Adrenal gland (tissue), 12 donors: ENCODE results near the gene SMARCC1. TPM values are rescaled to one million over a fixed set of nuclear protein-coding genes. Genes with fewer than 3 reads are reported as not detected.

Source experiments
- DNase-seq, 7 donors: peaks; one replicate each; pipeline ENCODE4 v3.0.0-alpha.2; 2019 to 2020
- H3K27ac ChIP-seq, 5 donors: fragments of 200-600 bp; sonication (generic) in 4 of 5; 1 replicate in 3 of 5; 2 replicates in 2 of 5; pipeline versions ENCODE4 v1.5.1 to v1.8.0; 2016 to 2020; ENCODE audit warnings: mild to moderate bottlenecking in 1 of 5
- H3K27me3 ChIP-seq: fragments of 200-600 bp; 2 replicates; pipeline ENCODE4 v1.8.0; 2021
- H3K36me3 ChIP-seq, 2 donors: fragments of 200-600 bp; replicated peaks in 1 of 2; 1 replicate in 1 of 2; 2 replicates in 1 of 2; pipeline versions ENCODE4 v1.5.1 to v1.8.0; 2018 to 2022
- H3K4me1 ChIP-seq, 2 donors: fragments of 200-600 bp; replicated peaks in 1 of 2; 1 replicate in 1 of 2; 2 replicates in 1 of 2; pipeline versions ENCODE4 v1.5.1 to v1.8.0; 2018 to 2021
- H3K4me3 ChIP-seq, 4 donors: fragments of 200-600 bp; sonication (generic) in 3 of 4; one replicate each; pipeline ENCODE4 v1.5.1; 2016 to 2018
- H3K9me3 ChIP-seq, 3 donors: fragments of 200-600 bp; sonication (generic) in 1 of 3; replicated peaks in 1 of 3; 1 replicate in 2 of 3; 2 replicates in 1 of 3; pipeline versions ENCODE4 v1.5.1 to v1.8.0; 2016 to 2021
- CTCF ChIP-seq, 6 experiments: fragments of 450-650 bp in 4 of 6; fragments of 200-600 bp in 2 of 6; sonication (generic) in 1 of 6; IDR thresholded peaks; 1 replicate in 5 of 6; 2 replicates in 1 of 6; pipeline versions ENCODE4 v1.5.1 to v1.8.0; 2016 to 2021; ENCODE audit warnings: antibody characterized with exemption in 6 of 6, mild to moderate bottlenecking in 2 of 6, moderate library complexity in 1 of 6
- POLR2A ChIP-seq, 2 donors: fragments of 450-650 bp; IDR thresholded peaks; one replicate each; pipeline ENCODE4 v1.6.1; 2017; ENCODE audit warnings: antibody characterized with exemption in 2 of 2, mild to moderate bottlenecking in 2 of 2, moderate library complexity in 1 of 2
- WGBS, 4 donors: extraction: QIAGEN DNeasy Blood & Tissue Kit in 2 of 4; methylation state at CpG; one replicate each; pipeline versions ENCODE4 v1.1.5 to v1.1.7; 2013 to 2017; 5-methylcytosine and 5-hydroxymethylcytosine counted together
- intact Hi-C, 2 donors: fragments of 100-400 bp; cut with DNase I; formaldehyde crosslinking; loops; one replicate each; pipeline versions ENCODE4 v1.14.1 to v1.15.0; 2022 to 2023
- polyA plus RNA-seq, 3 donors: library from polyadenylated mRNA; stranded (reverse); fragments of 200-250 nt in 2 of 3; fragments of 350-450 nt in 1 of 3; fragmentation: Illumina TruSeq in 1 of 3; extraction: RNeasy Lipid Tissue Mini Kit (QIAGEN cat#74804) in 1 of 3; gene quantifications; one replicate each; pipeline ENCODE4 v1.2.3, GENCODE V29; 2013 to 2014
- total RNA-seq, 9 donors: library from RNA; depleted of rRNA in 4 of 9; stranded (reverse); fragments of >200 nt in 4 of 9; fragments of 120-200 nt in 1 of 9; fragmentation: NEBNext Ultra II Directional in 1 of 9; extraction: Animal tissue kit (Norgen Biotek cat#: 25700) in 1 of 9; gene quantifications; one replicate each; pipeline versions ENCODE4 v1.1.0 to v1.2.4, GENCODE V29; 2013 to 2023
- donor health status: healthy with polysubstance abuse.
- donor health status: Bipolar disorder and iron deficiency.
- donor health status: DM: yes; HTN: yes; CAD: no.
- donor health status: DM: no; HTN: no; CAD: no.
- donor health status: DM: no; HTN: no; CAD: no.
- donor health status: DM: yes; HTN: yes; CAD: no.

The SMARCC1 gene
- total and polyA plus RNA-seq, 12 donors = 5.5 to 47.4 (median 19.9) TPM

- H3K27me3 ChIP-seq = no peaks in the 10 kb centered on the region
- peaks cover 0 to 22% of the 10 kb centered on the region in 2 donors for H3K4me1 ChIP-seq
- no peak overlapping the region for H3K27ac ChIP-seq
- H3K4me3 ChIP-seq = no peak overlapping the region
- peaks cover 0 to 14% of the 10 kb centered on the region in 2 donors for H3K36me3 ChIP-seq
- WGBS, 4 donors = 89 to 95% (median 91%) methylated on average over 4 of the region's 4 CpGs
- DNase-seq = no peak
- no peaks in the 10 kb centered on the region for H3K9me3 ChIP-seq
- intact Hi-C loops = no loop called here
- no peak for TF ChIP-seq CTCF (IDR thresholded peaks at IDR 0.05)
- TF ChIP-seq POLR2A (IDR thresholded peaks at IDR 0.05) = no peak
Measured at GRCh38 chr3:47613722-47614121, 168.0 kb downstream of the SMARCC1 start.

- Histone ChIP-seq H3K9me3 (no peaks in the 10 kb centered on the region), H3K27ac (no peak overlapping the region), H3K4me1 (peaks cover 0 to 22% of the 10 kb centered on the region in 2 donors), H3K36me3 (peaks cover 0 to 16% of the 10 kb centered on the region in 2 donors), H3K4me3 (no peak overlapping the region), H3K27me3 (no peaks in the 10 kb centered on the region)
- DNase-seq = no peak
- WGBS, 4 donors = 68 to 100% (median 97%) methylated on average over 2 of the region's 2 CpGs
- intact Hi-C loops = no loop called here
- no peak for TF ChIP-seq CTCF (IDR thresholded peaks at IDR 0.05)
- TF ChIP-seq POLR2A (IDR thresholded peaks at IDR 0.05) = no peak
Measured at GRCh38 chr3:47612879-47613278, 168.8 kb downstream of the SMARCC1 start.

GRCh38 chr3:47612178-47612577, 169.5 kb downstream of the SMARCC1 start:
- TF ChIP-seq CTCF (IDR thresholded peaks at IDR 0.05) (no peak), POLR2A (IDR thresholded peaks at IDR 0.05) (no peak)
- Histone ChIP-seq H3K9me3 (no peaks in the 10 kb centered on the region), H3K27me3 (no peaks in the 10 kb centered on the region), H3K4me1 (peaks cover 0 to 22% of the 10 kb centered on the region in 2 donors), H3K27ac (no peak overlapping the region), H3K36me3 (peaks cover 0 to 23% of the 10 kb centered on the region in 2 donors), H3K4me3 (no peak overlapping the region)
- peak in 2 of 7 donors; percentile 14 to 20 for DNase-seq
- intact Hi-C loops = no loop called here

GRCh38 chr3:47611576-47611975, 170.1 kb downstream of the SMARCC1 start:
- Histone ChIP-seq H3K9me3 (no peaks in the 10 kb centered on the region), H3K36me3 (peaks cover 0 to 23% of the 10 kb centered on the region in 2 donors), H3K27ac (no peak overlapping the region), H3K27me3 (no peaks in the 10 kb centered on the region), H3K4me1 (peaks cover 0 to 22% of the 10 kb centered on the region in 2 donors), H3K4me3 (no peak overlapping the region)
- DNase-seq = no peak
- TF ChIP-seq CTCF (IDR thresholded peaks at IDR 0.05) (no peak), POLR2A (IDR thresholded peaks at IDR 0.05) (no peak)
- WGBS, 4 donors = 75 to 82% (median 79%) methylated on average over 2 of the region's 2 CpGs
- intact Hi-C loops = no loop called here
